GM18505 (cell line): ENCODE measurements around the gene CRYGS.
"Not testable (repeated sequence)": the region's sequence is repeated elsewhere in the genome, so short reads cannot be mapped to it uniquely, and the experiment has no call there.

Experiments
- ATAC-seq: cut with Tn5 transposase; IDR thresholded peaks from one replicate; pipeline ENCODE4 v1.9.1; 2021; ENCODE audit not compliant: unreplicated experiment
- POLR2A ChIP-seq: IDR thresholded peaks from 4 replicates; pipeline ENCODE4 v1.6.1; 2011; ENCODE audit warnings: borderline replicate concordance; ENCODE audit not compliant: insufficient read depth, insufficient read length; ENCODE audit errors: extremely low read depth

CRYGS gene

GRCh38 chr3:186570941-186571643 is 26.9 kb upstream of the CRYGS start:
- ATAC-seq = no peak
- no peak for TF ChIP-seq POLR2A

- ATAC-seq = peak; percentile 82
- peak; percentile 90 for TF ChIP-seq POLR2A
Observed at GRCh38 chr3:186570096-186570940, 26.1 kb upstream of the CRYGS start, which contains the start of gene DNAJB11. Gene DNAJB11 (plus strand): TSS chr3:186570720. CDS start chr3:186570898, 178 bp downstream.

GRCh38 chr3:186569779-186570095 is 25.6 kb upstream of the CRYGS start:
- ATAC-seq = no peak
- TF ChIP-seq POLR2A = no peak

- ATAC-seq = not testable (repeated sequence)
Observed at GRCh38 chr3:186569361-186569760, 25.2 kb upstream of the CRYGS start.

DNA sequence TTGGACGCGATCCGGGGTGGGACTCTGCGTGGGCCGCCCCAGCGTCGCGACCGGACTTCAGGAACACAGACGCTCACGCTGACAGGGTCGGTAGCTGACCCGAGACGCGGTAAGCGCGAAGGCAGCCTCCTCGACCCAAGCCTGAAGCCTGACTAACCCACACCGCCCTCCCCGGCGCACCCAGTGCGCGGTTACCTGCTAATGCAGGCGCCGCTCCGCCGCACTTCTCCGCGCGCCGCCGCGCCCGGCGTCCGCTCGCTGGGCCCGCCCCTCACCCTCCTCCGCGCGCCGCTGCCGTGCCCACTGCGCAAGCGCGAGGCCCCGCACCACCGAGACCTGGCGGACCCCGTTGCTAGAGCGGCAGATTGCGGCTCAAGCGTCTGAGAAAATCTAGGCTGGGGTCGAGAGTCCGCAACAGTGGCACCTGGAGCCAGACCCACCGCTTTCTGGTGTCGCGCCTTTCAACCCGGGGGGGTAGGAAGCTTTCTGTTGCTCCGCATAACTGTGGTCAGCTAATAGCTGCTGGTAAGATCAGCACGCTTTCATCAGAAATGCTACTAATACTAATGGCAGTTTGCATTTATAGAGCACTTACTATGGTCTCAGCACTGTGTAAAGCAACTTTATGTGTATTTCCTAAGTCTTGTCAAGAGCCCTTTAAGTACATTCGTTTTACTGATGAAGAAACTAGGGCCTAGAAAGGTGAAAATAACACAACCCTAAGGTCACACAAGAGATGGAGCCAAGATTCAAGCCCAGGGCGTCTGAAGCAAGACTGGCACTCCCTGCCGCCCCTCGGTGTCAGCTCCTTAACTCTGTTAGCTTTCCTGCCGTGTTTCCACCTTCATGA is 23.1 kb upstream of the CRYGS start, which contains the start of gene TBCCD1:
TBCCD1 (minus strand) TSS at position 268 of the 850 bp plus-strand sequence. CDS start 3,010 bp downstream, outside the sequence.
- peak; percentile 48 for ATAC-seq

GRCh38 chr3:186566772-186567071 is 22.5 kb upstream of the CRYGS start:
- ATAC-seq = no peak
- TF ChIP-seq POLR2A = no peak

More for the DNA sequence above, 23.1 kb upstream of the CRYGS start, which contains the start of gene TBCCD1:
- peak; percentile 98 for TF ChIP-seq POLR2A

DNA sequence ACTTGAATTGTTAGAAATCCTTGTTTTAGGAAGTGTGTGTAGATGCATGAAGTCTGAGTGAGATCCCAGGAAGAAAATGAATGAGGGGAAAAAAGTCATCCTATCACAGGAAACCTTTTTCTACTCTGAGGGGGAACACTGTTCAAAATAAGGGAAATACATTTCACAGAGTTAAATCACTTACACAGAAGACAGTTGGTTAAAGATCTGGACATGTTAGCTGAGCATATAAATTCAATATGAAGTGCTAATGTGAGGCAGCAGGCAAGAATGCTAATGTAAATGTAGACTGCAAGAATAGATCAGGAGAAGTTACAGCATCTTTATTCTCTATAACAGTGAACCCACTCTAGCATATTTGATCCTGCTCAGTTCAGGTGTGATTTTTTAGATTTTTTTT is 20.4 kb upstream of the CRYGS start:
- TF ChIP-seq POLR2A = no peak
- ATAC-seq = no peak

DNA sequence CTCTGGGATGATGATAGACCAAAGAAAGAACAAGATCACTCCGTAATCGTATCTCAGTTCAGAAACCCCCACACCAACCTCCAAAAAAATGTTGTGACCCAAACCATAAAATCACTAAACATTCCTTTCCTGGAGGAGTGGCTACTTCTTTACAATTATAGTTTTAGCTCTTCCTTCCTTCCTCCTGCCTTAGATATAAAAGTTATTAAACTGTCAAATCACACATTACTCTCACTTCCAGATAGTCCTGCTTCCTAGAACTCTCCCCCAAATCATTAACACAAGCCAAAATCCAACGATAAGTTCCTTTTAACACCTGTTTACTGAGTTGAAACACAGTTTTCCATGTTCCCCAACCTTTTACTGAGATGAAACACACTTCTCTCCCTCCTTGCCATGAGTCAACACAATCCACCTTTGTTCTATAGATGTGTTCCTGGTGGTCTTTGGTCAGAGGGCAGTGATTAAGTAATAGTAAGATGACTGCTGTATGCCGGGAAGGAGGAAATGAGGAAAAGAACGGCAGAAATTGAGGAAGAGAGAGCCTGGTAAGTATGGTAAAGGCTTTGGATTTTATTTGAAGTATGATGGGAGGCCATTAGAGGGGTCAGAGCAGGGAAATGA is 8.3 kb upstream of the CRYGS start:
- no peak for ATAC-seq
- TF ChIP-seq POLR2A = no peak

DNA sequence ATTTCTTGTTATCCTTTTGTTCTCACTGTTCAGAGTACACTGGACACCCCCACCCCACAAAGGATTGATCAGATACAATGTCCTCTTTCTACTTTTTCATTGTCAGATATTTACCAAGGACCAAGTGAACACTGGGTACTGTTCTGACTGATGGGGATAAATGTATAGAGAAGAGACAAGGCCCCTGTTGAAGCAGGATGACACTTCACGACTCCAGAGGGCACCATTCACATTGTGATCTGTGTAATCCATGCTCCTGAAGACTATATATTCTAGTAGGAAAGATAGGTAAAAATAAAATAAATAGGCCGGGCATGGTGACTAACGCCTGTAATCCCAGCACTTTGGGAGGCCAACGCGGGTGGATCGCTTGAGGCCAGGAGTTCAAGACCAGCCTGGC is 7.2 kb upstream of the CRYGS start:
- ATAC-seq = no peak
- no peak for TF ChIP-seq POLR2A

DNA sequence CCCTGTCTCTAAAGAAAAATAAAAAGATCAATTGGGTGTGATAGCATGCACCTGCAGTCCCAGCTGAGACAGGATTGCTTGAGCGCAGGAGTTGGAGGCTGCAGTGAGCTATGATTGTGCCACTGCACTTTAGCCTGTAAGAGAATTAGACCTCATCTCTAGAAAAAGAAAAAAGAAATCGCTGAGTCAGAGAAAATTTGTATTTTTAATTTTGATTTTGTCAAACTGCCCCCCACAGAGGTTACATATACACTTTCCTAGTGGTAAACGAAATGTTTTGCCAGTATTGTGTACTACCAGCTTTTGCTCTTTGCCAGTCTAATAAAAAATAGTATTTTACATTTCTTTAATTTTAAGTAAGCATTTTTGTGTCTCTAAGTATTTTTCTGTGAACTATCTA is 5.3 kb upstream of the CRYGS start:
- no peak for TF ChIP-seq POLR2A
- ATAC-seq = no peak

DNA sequence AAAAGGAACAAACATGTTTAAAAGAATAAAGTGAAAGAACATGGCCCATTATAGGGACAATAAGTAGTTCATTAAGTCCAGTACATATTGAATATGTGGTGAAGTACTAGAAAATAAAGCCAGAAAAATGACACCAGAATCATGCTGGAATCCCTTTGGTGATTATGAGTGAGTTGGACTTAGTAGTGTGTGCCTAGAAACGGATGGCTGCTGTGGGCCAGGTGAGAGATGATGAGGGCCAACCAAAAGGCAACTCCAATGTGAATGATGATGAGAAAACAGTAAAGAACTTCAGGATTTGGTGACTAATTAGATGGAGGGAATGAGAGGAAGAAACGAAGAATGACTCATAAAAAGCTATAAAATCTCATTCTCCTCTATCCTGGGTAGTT is 3.3 kb downstream of the CRYGS start:
- no peak for TF ChIP-seq POLR2A
- ATAC-seq = peak; percentile 9

- TF ChIP-seq POLR2A = no peak
- ATAC-seq = peak; percentile 57
Observed at GRCh38 chr3:186540221-186540834, 3.9 kb downstream of the CRYGS start.

- TF ChIP-seq POLR2A = no peak
- ATAC-seq = no peak
Observed at GRCh38 chr3:186538779-186539178, 5.4 kb downstream of the CRYGS start.
